ENCODE measurements around the gene ATP8A1.

Gene ATP8A1

GRCh38 chr4:42616572-42616971 is 40.3 kb downstream of the ATP8A1 start:
- H3K4me3 ChIP-seq (ENCODE audit: control insufficient read depth, low read depth, low read length): no peak overlapping the region
- no peak for DNase-seq (ENCODE audit: low read depth)
- no peak for TF ChIP-seq CTCF (conservative IDR thresholded peaks at IDR 0.05; ENCODE audit: control insufficient read depth, insufficient read depth, low read depth, low read length)

DNA sequence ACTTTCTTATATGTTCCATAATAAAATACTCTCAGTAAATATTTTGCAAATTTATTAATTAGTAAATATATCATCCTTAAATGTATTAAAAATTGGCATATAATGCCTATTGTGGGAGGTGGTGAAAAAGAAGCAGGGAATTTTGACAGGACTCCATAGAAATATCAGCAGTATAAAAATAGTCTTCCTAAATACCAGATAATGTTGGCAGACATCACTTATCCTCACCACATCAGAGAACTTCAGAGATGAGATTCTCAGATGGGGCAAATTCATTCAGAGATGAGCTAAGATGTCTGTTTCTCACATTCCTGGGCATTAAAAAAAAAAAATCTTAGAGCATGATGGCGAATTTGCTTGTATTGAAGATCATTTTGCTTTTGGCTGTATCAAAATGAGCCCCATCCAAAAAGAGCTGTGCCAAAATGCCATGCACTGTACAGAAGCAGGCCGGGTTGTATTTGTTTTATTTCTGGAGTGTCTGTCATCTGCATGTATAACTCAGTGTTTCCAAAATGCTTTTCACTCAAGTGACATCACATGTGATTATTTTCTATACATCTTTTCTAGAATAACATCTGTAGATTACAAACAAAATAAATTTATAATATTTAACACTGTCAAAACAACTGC is 41.7 kb downstream of the ATP8A1 start:
- TF ChIP-seq CTCF (conservative IDR thresholded peaks at IDR 0.05; ENCODE audit: control insufficient read depth, insufficient read depth, low read depth, low read length): no peak
- DNase-seq (ENCODE audit: low read depth): no peak
- H3K4me3 ChIP-seq (ENCODE audit: control insufficient read depth, low read depth, low read length): no peak overlapping the region

DNA sequence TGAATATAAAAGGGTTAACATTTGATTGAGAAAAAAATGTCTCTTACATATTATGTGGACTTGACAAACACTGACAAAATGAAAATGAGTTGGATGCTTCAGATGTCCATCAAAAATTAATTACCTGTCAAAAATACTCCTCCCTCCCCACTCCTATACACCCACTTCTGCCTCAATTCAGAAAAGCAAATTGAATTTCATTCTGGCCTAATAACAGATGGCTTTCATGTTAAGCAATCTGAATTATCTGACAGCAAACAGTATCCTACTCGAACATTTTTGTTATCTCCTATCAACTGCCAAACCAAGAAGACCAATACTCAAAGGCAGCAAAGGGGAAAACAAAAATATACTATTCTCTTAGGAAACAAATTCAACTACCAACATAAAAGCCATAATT is 44.0 kb downstream of the ATP8A1 start:
- no peak for TF ChIP-seq CTCF (conservative IDR thresholded peaks at IDR 0.05; ENCODE audit: control insufficient read depth, insufficient read depth, low read depth, low read length)
- DNase-seq (ENCODE audit: low read depth): no peak
- H3K4me3 ChIP-seq (ENCODE audit: control insufficient read depth, low read depth, low read length): no peak overlapping the region

DNA sequence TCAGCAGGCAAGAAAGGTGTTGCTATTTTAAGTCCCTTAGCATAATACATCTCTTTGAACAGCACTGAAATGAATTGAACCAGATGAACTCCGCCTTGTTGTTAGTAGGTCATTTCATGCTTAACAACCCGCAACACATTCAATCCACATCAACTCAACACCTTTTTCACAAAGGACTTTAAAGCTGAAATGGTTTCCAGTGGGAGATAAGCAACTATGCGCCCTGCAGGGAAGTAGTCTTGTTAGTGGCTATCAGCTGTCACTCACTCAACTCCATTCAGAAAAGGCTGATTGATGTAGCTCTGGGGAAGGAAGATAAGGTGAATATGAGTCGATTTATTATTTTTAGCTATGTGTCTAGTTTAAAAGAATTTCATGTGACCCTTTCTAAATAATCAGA is 46.0 kb downstream of the ATP8A1 start:
- DNase-seq (ENCODE audit: low read depth): no peak
- no peak for TF ChIP-seq CTCF (conservative IDR thresholded peaks at IDR 0.05; ENCODE audit: control insufficient read depth, insufficient read depth, low read depth, low read length)
- no peak overlapping the region for H3K4me3 ChIP-seq (ENCODE audit: control insufficient read depth, low read depth, low read length)

DNA sequence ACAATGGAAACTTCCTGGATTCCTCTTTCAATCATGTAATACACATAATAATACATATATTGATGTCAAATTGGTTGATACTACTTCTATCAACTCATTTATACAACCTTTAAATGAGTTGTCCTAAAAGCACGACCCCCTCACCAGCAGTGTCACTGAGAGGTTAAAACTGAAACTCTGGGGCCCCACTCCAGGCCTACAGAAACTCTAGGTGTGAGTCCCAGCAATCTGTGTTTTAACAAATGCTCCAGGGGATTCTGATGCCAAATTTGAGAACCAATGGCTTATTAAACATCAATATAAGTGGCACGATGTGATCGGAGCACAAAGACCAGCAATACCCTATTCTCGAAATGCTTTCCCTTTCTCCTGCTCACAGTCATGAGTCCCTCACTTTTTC is 47.9 kb downstream of the ATP8A1 start:
- H3K4me3 ChIP-seq (ENCODE audit: control insufficient read depth, low read depth, low read length): no peak overlapping the region
- no peak for TF ChIP-seq CTCF (conservative IDR thresholded peaks at IDR 0.05; ENCODE audit: control insufficient read depth, insufficient read depth, low read depth, low read length)
- DNase-seq (ENCODE audit: low read depth): no peak

GRCh38 chr4:42608551-42608950 is 48.4 kb downstream of the ATP8A1 start:
- TF ChIP-seq CTCF (conservative IDR thresholded peaks at IDR 0.05; ENCODE audit: control insufficient read depth, insufficient read depth, low read depth, low read length): no peak
- no peak overlapping the region for H3K4me3 ChIP-seq (ENCODE audit: control insufficient read depth, low read depth, low read length)
- no peak for DNase-seq (ENCODE audit: low read depth)
